ENCODE data around the gene FRMPD1. TPM values are rescaled to one million over a fixed set of nuclear protein-coding genes. Genes with fewer than 3 reads are reported as not detected.

The FRMPD1 gene
- total RNA-seq, 1 donor from 2014 or later, result 0.07 TPM

DNA sequence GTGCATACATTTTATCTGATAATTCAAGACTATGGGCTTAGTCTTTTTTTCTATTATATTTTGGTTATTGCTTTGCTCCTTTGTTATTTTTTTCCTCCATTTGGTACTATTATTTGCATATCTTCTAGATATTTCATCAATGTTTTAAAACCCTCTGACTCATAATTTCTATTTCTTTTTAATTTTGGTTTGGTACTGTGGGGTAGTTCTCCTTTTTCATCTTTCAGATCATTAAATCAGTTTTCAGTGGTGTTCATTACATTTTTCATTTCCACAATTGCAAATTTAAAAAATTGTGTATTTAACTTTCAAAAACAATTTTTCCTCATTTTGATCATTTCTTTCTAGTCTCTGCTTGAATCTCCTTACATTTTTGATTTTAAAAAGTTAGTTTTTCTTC, 7.5 kb upstream of the FRMPD1 start:
- Histone ChIP-seq H3K4me1 (ENCODE audit: insufficient read depth, low read length) (no peaks in the 10 kb centered on the region), H4K20me1 (ENCODE audit: insufficient read depth, low read length) (no peaks in the 10 kb centered on the region), H3K36me3 (ENCODE audit: insufficient read depth, low read length) (no peaks in the 10 kb centered on the region), H3K79me2 (ENCODE audit: insufficient read depth, low read length) (no peaks in the 10 kb centered on the region), H3K9me3 (ENCODE audit: insufficient read depth, low read depth, low read length) (no peaks in the 10 kb centered on the region), H3K27ac (ENCODE audit: low read depth, low read length) (no peak overlapping the region), H3K9ac (ENCODE audit: low read length) (no peak overlapping the region), H2AFZ (ENCODE audit: low read depth, low read length) (no peak overlapping the region), H3K4me3 (ENCODE audit: insufficient read depth, low read depth, low read length) (no peak overlapping the region), H3K27me3 (ENCODE audit: insufficient read depth, low read length) (peaks cover 51% of the 10 kb centered on the region), H3K4me2 (ENCODE audit: low read length) (no peak overlapping the region)
- H3K36me3 Mint-ChIP-seq (ENCODE audit: low read depth, unreplicated experiment), result peaks cover 2% of the 10 kb centered on the region
- H3K4me3 Mint-ChIP-seq (ENCODE audit: unreplicated experiment), result no peak overlapping the region
- TF ChIP-seq, protein P1, sequence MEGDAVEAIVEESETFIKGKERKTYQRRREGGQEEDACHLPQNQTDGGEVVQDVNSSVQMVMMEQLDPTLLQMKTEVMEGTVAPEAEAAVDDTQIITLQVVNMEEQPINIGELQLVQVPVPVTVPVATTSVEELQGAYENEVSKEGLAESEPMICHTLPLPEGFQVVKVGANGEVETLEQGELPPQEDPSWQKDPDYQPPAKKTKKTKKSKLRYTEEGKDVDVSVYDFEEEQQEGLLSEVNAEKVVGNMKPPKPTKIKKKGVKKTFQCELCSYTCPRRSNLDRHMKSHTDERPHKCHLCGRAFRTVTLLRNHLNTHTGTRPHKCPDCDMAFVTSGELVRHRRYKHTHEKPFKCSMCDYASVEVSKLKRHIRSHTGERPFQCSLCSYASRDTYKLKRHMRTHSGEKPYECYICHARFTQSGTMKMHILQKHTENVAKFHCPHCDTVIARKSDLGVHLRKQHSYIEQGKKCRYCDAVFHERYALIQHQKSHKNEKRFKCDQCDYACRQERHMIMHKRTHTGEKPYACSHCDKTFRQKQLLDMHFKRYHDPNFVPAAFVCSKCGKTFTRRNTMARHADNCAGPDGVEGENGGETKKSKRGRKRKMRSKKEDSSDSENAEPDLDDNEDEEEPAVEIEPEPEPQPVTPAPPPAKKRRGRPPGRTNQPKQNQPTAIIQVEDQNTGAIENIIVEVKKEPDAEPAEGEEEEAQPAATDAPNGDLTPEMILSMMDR (IDR thresholded peaks at IDR 0.05; ENCODE audit: insufficient read depth, low read depth, low read length), result no peak
- no peak for TF ChIP-seq EZH2 (IDR thresholded peaks at IDR 0.05; ENCODE audit: insufficient read depth, low read length)
- H3K27ac Mint-ChIP-seq (ENCODE audit: unreplicated experiment), result no peak overlapping the region
- no peaks in the 10 kb centered on the region for H3K4me1 Mint-ChIP-seq (ENCODE audit: low read depth, unreplicated experiment)
- FAIRE-seq (no peak), DNase-seq (ENCODE audit: low read depth) (no peak)
- H3K27me3 Mint-ChIP-seq (ENCODE audit: low read depth, unreplicated experiment), result peaks cover 27% of the 10 kb centered on the region
- no peaks in the 10 kb centered on the region for H3K9me3 Mint-ChIP-seq (ENCODE audit: unreplicated experiment)

DNA sequence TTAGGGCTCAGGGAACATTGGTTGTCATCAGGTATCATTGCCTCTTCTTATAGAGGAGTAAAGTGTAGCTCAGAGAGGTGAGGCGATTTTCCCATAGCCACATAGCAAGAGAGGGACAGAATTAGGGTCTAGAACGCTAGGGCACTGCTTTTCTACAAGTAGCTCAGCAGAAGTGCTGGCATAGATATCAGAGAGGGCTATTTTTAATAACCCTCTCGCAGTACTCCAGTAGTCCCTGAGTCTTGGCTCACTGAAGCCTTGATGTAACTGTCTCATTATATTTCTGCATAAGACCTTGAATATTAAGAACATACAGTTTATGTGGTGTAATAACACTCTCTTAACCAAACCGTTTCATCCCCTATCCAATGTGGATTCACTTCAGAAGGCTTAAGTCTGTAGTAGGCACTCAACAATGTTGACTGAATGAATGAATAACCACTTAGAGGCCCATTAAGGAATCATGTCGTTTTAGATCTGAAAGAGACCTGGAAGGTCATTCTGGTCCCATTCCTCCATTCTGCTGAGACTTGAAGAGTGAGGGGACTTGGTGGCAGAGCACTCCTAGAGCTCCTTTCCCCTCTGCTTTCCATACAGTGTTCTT, 4.7 kb upstream of the FRMPD1 start:
- Histone ChIP-seq H3K36me3 (ENCODE audit: insufficient read depth, low read length) (no peaks in the 10 kb centered on the region), H3K4me1 (ENCODE audit: insufficient read depth, low read length) (peaks cover under 1% of the 10 kb centered on the region), H3K4me2 (ENCODE audit: low read length) (no peak overlapping the region), H3K4me3 (ENCODE audit: insufficient read depth, low read depth, low read length) (no peak overlapping the region), H2AFZ (ENCODE audit: low read depth, low read length) (no peak overlapping the region), H3K27me3 (ENCODE audit: insufficient read depth, low read length) (peaks cover 69% of the 10 kb centered on the region), H3K79me2 (ENCODE audit: insufficient read depth, low read length) (no peaks in the 10 kb centered on the region), H4K20me1 (ENCODE audit: insufficient read depth, low read length) (no peaks in the 10 kb centered on the region), H3K27ac (ENCODE audit: low read depth, low read length) (no peak overlapping the region), H3K9me3 (ENCODE audit: insufficient read depth, low read depth, low read length) (peaks cover 4% of the 10 kb centered on the region), H3K9ac (ENCODE audit: low read length) (no peak overlapping the region)
- peaks cover 45% of the 10 kb centered on the region for H3K27me3 Mint-ChIP-seq (ENCODE audit: low read depth, unreplicated experiment)
- H3K9me3 Mint-ChIP-seq (ENCODE audit: unreplicated experiment), result no peaks in the 10 kb centered on the region
- H3K27ac Mint-ChIP-seq (ENCODE audit: unreplicated experiment), result no peak overlapping the region
- H3K4me1 Mint-ChIP-seq (ENCODE audit: low read depth, unreplicated experiment), result no peaks in the 10 kb centered on the region
- TF ChIP-seq, protein P1 (IDR thresholded peaks at IDR 0.05; ENCODE audit: insufficient read depth, low read depth, low read length), result no peak
- TF ChIP-seq EZH2 (IDR thresholded peaks at IDR 0.05; ENCODE audit: insufficient read depth, low read length), result no peak
- DNase-seq (ENCODE audit: low read depth), result no peak
- FAIRE-seq, result no peak
- H3K4me3 Mint-ChIP-seq (ENCODE audit: unreplicated experiment), result no peak overlapping the region
- peaks cover 2% of the 10 kb centered on the region for H3K36me3 Mint-ChIP-seq (ENCODE audit: low read depth, unreplicated experiment)

DNA sequence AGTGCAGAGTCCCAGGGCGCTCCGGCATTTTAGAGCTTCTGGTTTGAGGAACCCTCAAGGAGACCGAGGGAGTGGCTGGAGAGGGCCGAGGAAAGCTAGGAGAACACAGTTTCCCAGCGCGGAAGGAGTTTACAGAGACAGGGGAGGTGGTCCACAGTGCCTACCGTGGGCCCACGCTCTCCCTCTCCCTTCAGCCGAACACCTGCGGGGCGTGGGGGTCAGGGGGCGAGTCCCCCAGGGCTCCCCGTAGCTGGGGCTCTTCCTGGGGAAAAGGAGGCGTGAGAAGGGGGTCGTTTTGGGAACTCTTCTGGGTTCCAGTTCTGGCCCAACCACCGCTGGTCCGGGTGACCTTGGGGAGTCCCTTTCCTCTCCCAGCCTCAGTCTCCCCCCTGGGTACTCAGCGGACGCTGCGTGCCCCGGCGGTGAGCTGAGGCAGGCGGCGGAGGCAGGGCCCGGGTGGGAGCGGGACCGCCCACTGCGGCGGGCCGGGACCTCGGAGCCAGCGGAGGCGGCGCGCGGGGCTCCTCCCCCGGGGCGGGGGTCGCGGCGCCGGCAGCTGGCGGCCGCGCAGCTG, 368 bp upstream of the FRMPD1 start:
- H3K27ac ChIP-seq (ENCODE audit: low read depth, low read length), result no peak overlapping the region
- no peaks in the 10 kb centered on the region for H4K20me1 ChIP-seq (ENCODE audit: insufficient read depth, low read length)
- H3K27me3 Mint-ChIP-seq (ENCODE audit: low read depth, unreplicated experiment), result peaks cover 69% of the 10 kb centered on the region
- peak overlapping the region; percentile 84 for H3K4me3 Mint-ChIP-seq (ENCODE audit: unreplicated experiment)
- H3K79me2 ChIP-seq (ENCODE audit: insufficient read depth, low read length), result no peaks in the 10 kb centered on the region
- DNase-seq (ENCODE audit: low read depth) (no peak), FAIRE-seq (no peak)
- peaks cover 4% of the 10 kb centered on the region for H3K9me3 ChIP-seq (ENCODE audit: insufficient read depth, low read depth, low read length)
- peaks cover 4% of the 10 kb centered on the region for H3K4me1 ChIP-seq (ENCODE audit: insufficient read depth, low read length)
- no peak overlapping the region for H3K9ac ChIP-seq (ENCODE audit: low read length)
- no peaks in the 10 kb centered on the region for H3K4me1 Mint-ChIP-seq (ENCODE audit: low read depth, unreplicated experiment)
- no peaks in the 10 kb centered on the region for H3K9me3 Mint-ChIP-seq (ENCODE audit: unreplicated experiment)
- no peak overlapping the region for H3K27ac Mint-ChIP-seq (ENCODE audit: unreplicated experiment)
- H2AFZ ChIP-seq (ENCODE audit: low read depth, low read length), result no peak overlapping the region
- TF ChIP-seq, protein P1 (IDR thresholded peaks at IDR 0.05; ENCODE audit: insufficient read depth, low read depth, low read length), result no peak
- peak; percentile 10 for TF ChIP-seq EZH2 (IDR thresholded peaks at IDR 0.05; ENCODE audit: insufficient read depth, low read length)
- no peak overlapping the region for H3K4me3 ChIP-seq (ENCODE audit: insufficient read depth, low read depth, low read length)
- peak overlapping the region; percentile 90 for H3K4me2 ChIP-seq (ENCODE audit: low read length)
- no peaks in the 10 kb centered on the region for H3K36me3 ChIP-seq (ENCODE audit: insufficient read depth, low read length)
- peaks cover 2% of the 10 kb centered on the region for H3K36me3 Mint-ChIP-seq (ENCODE audit: low read depth, unreplicated experiment)
- H3K27me3 ChIP-seq (ENCODE audit: insufficient read depth, low read length), result peaks cover 69% of the 10 kb centered on the region
